GM13976 (cell line): Measurements from ENCODE around the gene NEK4.
"Not testable (repeated sequence)": the region's sequence is repeated elsewhere in the genome, so short reads cannot be mapped to it uniquely, and the experiment has no call there.

Experiments used
- DNase-seq: peaks from one replicate; pipeline ENCODE4 v3.0.0; 2012; ENCODE audit warnings: low spot score
- in situ Hi-C: fragments of 300-500 bp; cut with MboI; formaldehyde crosslinking; loops from one replicate; pipeline ENCODE4 v1.12.0; 2022; ENCODE audit warnings: low sequenced_read_pairs, mixed read lengths, inconsistent platforms; ENCODE audit not compliant: unreplicated experiment
- TF ChIP-seq, protein P1 (sequence below): IDR thresholded peaks from 2 replicates; pipeline ENCODE4 v1.5.1; 2012; ENCODE audit warnings: borderline replicate concordance, mild to moderate bottlenecking; ENCODE audit not compliant: insufficient read depth; ENCODE audit errors: extremely low read depth, missing control alignments, control extremely low read depth

Gene NEK4

DNA sequence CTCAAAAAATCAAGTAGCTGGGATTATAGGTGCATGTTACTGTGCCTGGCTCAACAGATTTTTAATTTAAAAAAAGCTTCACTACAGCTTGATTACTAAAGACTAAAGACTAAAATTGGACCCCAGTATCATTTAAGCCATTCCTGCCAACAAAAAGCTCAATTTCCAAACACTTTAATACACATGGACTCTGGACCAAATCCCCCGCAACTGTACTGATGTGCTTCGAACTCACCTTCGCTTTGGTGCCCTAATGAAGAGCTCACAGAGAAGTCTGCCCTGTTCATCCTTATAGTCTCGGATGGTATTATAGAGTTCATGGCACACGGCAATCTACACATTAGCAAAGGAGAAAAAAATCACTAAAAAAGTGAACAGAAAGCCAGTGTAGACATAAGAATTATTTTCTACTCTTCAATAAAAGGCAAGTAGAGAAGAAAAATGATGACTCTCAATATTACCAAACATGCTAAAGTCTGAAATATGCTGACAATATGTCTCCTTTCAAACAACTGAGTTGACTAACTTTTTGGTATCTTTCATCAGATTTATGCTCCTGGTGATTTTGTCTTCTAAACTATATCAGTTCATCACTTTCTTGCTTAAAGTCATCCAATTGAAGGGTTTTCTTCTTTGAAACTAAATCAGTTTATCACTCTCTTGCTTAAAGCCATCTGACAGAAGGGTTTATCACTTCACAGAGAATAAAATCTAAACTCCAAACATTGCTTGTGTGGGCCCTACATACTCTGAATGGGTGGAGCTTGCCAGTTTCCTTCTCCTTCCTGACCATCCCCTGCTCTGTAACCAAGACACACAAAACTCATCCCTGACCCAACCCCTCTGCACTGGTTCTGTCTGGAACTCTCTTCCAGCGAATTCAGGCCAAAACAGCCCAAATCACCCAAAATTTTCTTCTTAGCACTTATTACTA is 92.2 kb downstream of the NEK4 start:
- TF ChIP-seq, protein P1, sequence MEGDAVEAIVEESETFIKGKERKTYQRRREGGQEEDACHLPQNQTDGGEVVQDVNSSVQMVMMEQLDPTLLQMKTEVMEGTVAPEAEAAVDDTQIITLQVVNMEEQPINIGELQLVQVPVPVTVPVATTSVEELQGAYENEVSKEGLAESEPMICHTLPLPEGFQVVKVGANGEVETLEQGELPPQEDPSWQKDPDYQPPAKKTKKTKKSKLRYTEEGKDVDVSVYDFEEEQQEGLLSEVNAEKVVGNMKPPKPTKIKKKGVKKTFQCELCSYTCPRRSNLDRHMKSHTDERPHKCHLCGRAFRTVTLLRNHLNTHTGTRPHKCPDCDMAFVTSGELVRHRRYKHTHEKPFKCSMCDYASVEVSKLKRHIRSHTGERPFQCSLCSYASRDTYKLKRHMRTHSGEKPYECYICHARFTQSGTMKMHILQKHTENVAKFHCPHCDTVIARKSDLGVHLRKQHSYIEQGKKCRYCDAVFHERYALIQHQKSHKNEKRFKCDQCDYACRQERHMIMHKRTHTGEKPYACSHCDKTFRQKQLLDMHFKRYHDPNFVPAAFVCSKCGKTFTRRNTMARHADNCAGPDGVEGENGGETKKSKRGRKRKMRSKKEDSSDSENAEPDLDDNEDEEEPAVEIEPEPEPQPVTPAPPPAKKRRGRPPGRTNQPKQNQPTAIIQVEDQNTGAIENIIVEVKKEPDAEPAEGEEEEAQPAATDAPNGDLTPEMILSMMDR: no peak
- in situ Hi-C loops: no loop called here
- no peak for DNase-seq

DNA sequence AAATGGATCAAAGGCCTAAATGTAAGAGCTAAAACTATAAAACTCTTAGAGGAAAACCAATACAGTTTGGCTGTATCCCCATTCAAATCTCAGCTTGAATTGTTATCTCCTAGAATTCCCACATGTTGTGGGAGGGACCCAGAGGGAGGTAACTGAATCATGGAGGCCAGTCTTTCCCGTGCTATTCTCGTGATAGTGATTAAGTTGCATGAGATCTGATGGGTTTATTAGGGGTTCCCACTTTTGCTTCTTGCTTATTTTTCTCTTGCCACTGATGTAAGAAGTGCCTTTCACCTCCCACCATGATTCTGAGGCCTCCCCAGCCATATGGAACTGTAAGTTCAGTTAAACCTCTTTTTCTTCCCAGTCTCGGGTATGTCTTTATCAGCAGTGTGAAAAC is 94.5 kb downstream of the NEK4 start:
- in situ Hi-C loops, DNase-seq: not testable (repeated sequence)

DNA sequence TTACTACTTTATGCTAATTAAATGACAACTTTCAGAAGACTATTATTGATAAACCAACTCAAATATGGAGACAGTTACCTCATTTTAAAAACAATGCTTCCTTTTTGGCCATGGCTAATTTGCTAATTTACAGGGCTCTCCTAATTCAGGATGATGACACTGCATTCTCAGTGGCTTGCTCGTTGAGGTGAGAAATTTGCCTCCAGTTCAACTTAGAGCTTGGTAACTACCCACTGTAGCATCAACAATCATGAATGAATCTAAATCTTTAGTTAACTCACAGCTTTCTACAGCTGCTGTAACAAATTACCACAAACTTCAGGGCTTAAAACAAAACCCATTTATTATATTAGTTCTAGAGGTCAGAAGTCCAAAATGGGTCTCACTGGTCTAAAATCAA is 99.1 kb downstream of the NEK4 start:
- in situ Hi-C loops: no loop called here
- TF ChIP-seq, protein P1: no peak
- no peak for DNase-seq

DNA sequence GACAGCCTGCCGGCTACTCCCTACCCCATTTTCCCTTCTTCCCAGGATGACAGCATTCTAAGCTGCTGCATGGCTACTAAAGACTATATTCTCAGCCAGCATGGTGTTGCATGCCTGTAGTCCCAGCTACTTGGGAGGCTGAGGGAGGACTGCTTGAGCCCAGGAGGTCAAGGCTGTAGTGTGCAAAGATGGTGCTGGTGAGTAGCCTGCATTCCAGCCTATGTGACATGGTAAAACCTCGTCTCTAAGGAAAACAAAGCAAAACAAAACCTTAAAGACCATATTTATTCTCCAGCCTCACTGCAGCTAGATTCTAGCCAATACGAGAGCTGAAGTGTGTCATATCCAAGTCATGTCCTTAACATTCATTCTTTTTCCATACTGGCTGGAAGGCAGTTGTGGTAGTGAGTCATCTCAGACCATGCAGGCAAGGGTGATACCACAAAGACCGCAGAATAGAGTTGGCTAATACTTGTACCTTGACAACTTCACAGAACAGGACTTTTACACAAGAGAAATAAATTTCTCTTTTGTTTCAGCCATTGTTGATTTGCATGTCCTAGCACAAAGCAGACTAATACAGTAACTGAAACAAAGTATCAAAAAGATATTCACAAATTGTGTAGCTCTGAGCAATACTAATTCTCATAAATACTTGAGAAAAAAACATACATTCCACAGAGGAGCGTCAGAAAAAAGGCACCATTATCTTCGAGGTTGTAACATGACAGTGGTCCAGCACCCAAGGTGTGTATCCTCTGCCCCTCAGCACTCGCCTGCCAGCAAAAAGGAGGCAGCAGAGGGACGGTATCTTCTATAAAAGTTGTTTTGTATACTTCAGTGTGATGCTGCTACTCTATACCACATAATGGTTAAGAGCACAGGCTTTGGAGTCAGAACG is 99.9 kb downstream of the NEK4 start:
- in situ Hi-C loops: no loop called here
- DNase-seq: peak; percentile 30
- TF ChIP-seq, protein P1: no peak

DNA sequence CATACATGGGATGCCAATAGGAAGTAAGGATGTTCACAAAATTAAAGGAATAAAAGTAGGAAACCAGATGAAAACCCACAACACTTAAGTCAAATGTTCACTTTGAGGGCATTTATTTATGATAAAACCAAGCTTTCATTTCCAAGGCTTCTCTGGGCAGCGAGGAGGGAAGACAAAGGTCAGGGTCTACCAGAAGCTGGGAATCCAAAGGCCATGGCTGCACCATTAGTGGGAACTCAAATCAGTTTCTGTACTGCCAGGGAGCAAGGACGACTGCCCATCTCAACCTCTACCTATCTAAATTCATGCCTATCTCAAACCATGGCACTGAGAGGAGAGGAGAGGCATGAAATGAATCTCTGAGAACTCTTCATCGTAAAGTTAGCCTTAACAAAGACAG is 107.6 kb downstream of the NEK4 start:
- no peak for DNase-seq
- TF ChIP-seq, protein P1: no peak
- in situ Hi-C loops: no loop called here

DNA sequence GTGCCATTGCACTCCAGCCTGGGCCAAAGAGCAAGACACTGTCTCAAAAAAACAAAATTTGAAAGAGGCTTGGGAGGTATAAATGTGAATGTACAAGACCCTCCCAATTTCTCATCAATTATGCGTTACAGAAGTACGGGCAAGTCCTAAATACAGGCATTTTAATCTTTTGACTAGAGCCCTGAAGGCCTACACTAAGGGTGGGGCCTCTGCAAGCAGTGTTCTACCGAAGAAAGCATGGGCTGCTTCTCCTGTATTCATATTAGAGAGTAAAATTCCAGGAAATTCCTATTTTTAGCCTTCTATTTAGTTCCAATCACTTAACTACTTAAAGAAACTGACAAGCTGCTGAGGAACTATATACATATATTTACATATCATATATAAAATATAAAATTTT is 110.7 kb downstream of the NEK4 start:
- TF ChIP-seq, protein P1: no peak
- in situ Hi-C loops: no loop called here
- DNase-seq: no peak
